Adrenal gland (tissue), 12 donors: Measurements from ENCODE around the gene FGF16. TPM values are rescaled to one million over a fixed set of nuclear protein-coding genes. Genes with fewer than 3 reads are reported as not detected.

ENCODE experiments used
- DNase-seq, 7 donors: peaks; one replicate each; pipeline ENCODE4 v3.0.0-alpha.2; 2019 to 2020
- H3K27ac ChIP-seq, 5 donors: fragments of 200-600 bp; sonication (generic) in 4 of 5; 1 replicate in 3 of 5; 2 replicates in 2 of 5; pipeline versions ENCODE4 v1.5.1 to v1.8.0; 2016 to 2020; ENCODE audit warnings: mild to moderate bottlenecking in 1 of 5
- H3K27me3 ChIP-seq: fragments of 200-600 bp; 2 replicates; pipeline ENCODE4 v1.8.0; 2021
- H3K36me3 ChIP-seq, 2 donors: fragments of 200-600 bp; replicated peaks in 1 of 2; 1 replicate in 1 of 2; 2 replicates in 1 of 2; pipeline versions ENCODE4 v1.5.1 to v1.8.0; 2018 to 2022
- H3K4me1 ChIP-seq, 2 donors: fragments of 200-600 bp; replicated peaks in 1 of 2; 1 replicate in 1 of 2; 2 replicates in 1 of 2; pipeline versions ENCODE4 v1.5.1 to v1.8.0; 2018 to 2021
- H3K4me3 ChIP-seq, 4 donors: fragments of 200-600 bp; sonication (generic) in 3 of 4; one replicate each; pipeline ENCODE4 v1.5.1; 2016 to 2018
- H3K9me3 ChIP-seq, 3 donors: fragments of 200-600 bp; sonication (generic) in 1 of 3; replicated peaks in 1 of 3; 1 replicate in 2 of 3; 2 replicates in 1 of 3; pipeline versions ENCODE4 v1.5.1 to v1.8.0; 2016 to 2021
- CTCF ChIP-seq, 6 experiments: fragments of 450-650 bp in 4 of 6; fragments of 200-600 bp in 2 of 6; sonication (generic) in 1 of 6; IDR thresholded peaks; 1 replicate in 5 of 6; 2 replicates in 1 of 6; pipeline versions ENCODE4 v1.5.1 to v1.8.0; 2016 to 2021; ENCODE audit warnings: antibody characterized with exemption in 6 of 6, mild to moderate bottlenecking in 2 of 6, moderate library complexity in 1 of 6
- POLR2A ChIP-seq, 2 donors: fragments of 450-650 bp; IDR thresholded peaks; one replicate each; pipeline ENCODE4 v1.6.1; 2017; ENCODE audit warnings: antibody characterized with exemption in 2 of 2, mild to moderate bottlenecking in 2 of 2, moderate library complexity in 1 of 2
- WGBS, 4 donors: extraction: QIAGEN DNeasy Blood & Tissue Kit in 2 of 4; methylation state at CpG; one replicate each; pipeline versions ENCODE4 v1.1.5 to v1.1.7; 2013 to 2017; 5-methylcytosine and 5-hydroxymethylcytosine counted together
- intact Hi-C, 2 donors: fragments of 100-400 bp; cut with DNase I; formaldehyde crosslinking; loops; one replicate each; pipeline versions ENCODE4 v1.14.1 to v1.15.0; 2022 to 2023
- polyA plus RNA-seq, 3 donors: library from polyadenylated mRNA; stranded (reverse); fragments of 200-250 nt in 2 of 3; fragments of 350-450 nt in 1 of 3; fragmentation: Illumina TruSeq in 1 of 3; extraction: RNeasy Lipid Tissue Mini Kit (QIAGEN cat#74804) in 1 of 3; gene quantifications; one replicate each; pipeline ENCODE4 v1.2.3, GENCODE V29; 2013 to 2014
- total RNA-seq, 9 donors: library from RNA; depleted of rRNA in 4 of 9; stranded (reverse); fragments of >200 nt in 4 of 9; fragments of 120-200 nt in 1 of 9; fragmentation: NEBNext Ultra II Directional in 1 of 9; extraction: Animal tissue kit (Norgen Biotek cat#: 25700) in 1 of 9; gene quantifications; one replicate each; pipeline versions ENCODE4 v1.1.0 to v1.2.4, GENCODE V29; 2013 to 2023
- donor health status: healthy with polysubstance abuse.
- donor health status: Bipolar disorder and iron deficiency.
- donor health status: DM: yes; HTN: yes; CAD: no.
- donor health status: DM: no; HTN: no; CAD: no.
- donor health status: DM: no; HTN: no; CAD: no.
- donor health status: DM: yes; HTN: yes; CAD: no.

Gene FGF16
- total and polyA plus RNA-seq, 12 donors, result 0.06 to 0.18 (median 0.15) TPM; not detected in 9

GRCh38 chrX:77433001-77433400 is 14.2 kb upstream of the FGF16 start:
- no peaks in the 10 kb centered on the region for H3K9me3 ChIP-seq
- peaks cover 10% of the 10 kb centered on the region for H3K27me3 ChIP-seq
- intact Hi-C loops, result no loop called here
- no peak for TF ChIP-seq POLR2A (IDR thresholded peaks at IDR 0.05)
- no peak for TF ChIP-seq CTCF (IDR thresholded peaks at IDR 0.05)
- H3K4me3 ChIP-seq, result no peak overlapping the region
- DNase-seq, result no peak
- no peak overlapping the region for H3K27ac ChIP-seq
- H3K36me3 ChIP-seq, result no peaks in the 10 kb centered on the region
- 74 to 89% (median 78%) methylated on average over 1 of the region's 1 CpG for WGBS, 4 donors
- no peaks in the 10 kb centered on the region for H3K4me1 ChIP-seq

DNA sequence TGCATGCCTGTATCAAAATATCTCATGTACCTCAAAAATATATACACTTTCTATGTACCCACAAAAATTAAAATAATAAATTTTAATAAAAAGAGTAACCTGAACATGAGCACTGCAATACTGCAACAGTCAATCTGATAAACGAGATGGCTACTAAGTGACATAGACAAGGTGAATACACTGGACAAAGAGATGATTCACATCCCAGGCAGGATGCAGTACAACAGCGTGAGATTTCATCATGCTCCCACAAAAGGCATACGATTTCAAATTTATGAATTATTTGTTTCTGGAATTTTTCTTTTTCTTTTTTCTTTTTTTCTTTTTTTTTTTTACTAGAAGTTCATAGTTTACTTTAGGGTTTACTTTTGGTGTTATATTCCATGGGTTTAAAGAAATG is 12.2 kb upstream of the FGF16 start:
- no peak for DNase-seq
- no peak overlapping the region for H3K4me3 ChIP-seq
- no peak overlapping the region for H3K27ac ChIP-seq
- H3K9me3 ChIP-seq, result no peaks in the 10 kb centered on the region
- 66 to 76% (median 70%) methylated on average over 3 of the region's 3 CpGs for WGBS, 4 donors
- H3K4me1 ChIP-seq, result no peaks in the 10 kb centered on the region
- intact Hi-C loops, result no loop called here
- H3K27me3 ChIP-seq, result peaks cover 12% of the 10 kb centered on the region
- no peaks in the 10 kb centered on the region for H3K36me3 ChIP-seq
- TF ChIP-seq POLR2A (IDR thresholded peaks at IDR 0.05) (no peak), CTCF (IDR thresholded peaks at IDR 0.05) (no peak)

GRCh38 chrX:77436271-77436670 is 10.9 kb upstream of the FGF16 start:
- Histone ChIP-seq H3K27ac (no peak overlapping the region), H3K27me3 (peaks cover 14% of the 10 kb centered on the region), H3K9me3 (no peaks in the 10 kb centered on the region), H3K4me3 (no peak overlapping the region), H3K4me1 (no peaks in the 10 kb centered on the region), H3K36me3 (no peaks in the 10 kb centered on the region)
- TF ChIP-seq CTCF (IDR thresholded peaks at IDR 0.05) (no peak), POLR2A (IDR thresholded peaks at IDR 0.05) (no peak)
- intact Hi-C loops, result no loop called here
- no peak for DNase-seq

- Histone ChIP-seq H3K27me3 (peaks cover 14% of the 10 kb centered on the region), H3K9me3 (no peaks in the 10 kb centered on the region), H3K4me3 (no peak overlapping the region), H3K27ac (no peak overlapping the region), H3K4me1 (no peaks in the 10 kb centered on the region), H3K36me3 (no peaks in the 10 kb centered on the region)
- intact Hi-C loops, result no loop called here
- TF ChIP-seq POLR2A (IDR thresholded peaks at IDR 0.05), result no peak
- TF ChIP-seq CTCF (IDR thresholded peaks at IDR 0.05), result no peak
- no peak for DNase-seq
- WGBS, 4 donors, result 60 to 89% (median 74%) methylated on average over 1 of the region's 1 CpG
Measured at GRCh38 chrX:77436682-77437081, 10.5 kb upstream of the FGF16 start.
